PC-3 (cell line): ENCODE results near the gene REEP3. TPM values are rescaled to one million over a fixed set of nuclear protein-coding genes. Genes with fewer than 3 reads are reported as not detected.

Experiments used
- ATAC-seq: fragments of 200-7000 bp; cut with Tn5 transposase; 2 replicates; pipeline ENCODE4 v1.9.1; 2020; ENCODE audit warnings: mild to moderate bottlenecking, moderate library complexity
- BruUV-seq: library from RNA; stranded (reverse); fragments of 400-500 nt; replicated peaks from 2 replicates; lab custom pipeline; 2021; lab: Mats Ljungman, UMichigan
- CTCF ChIA-PET: fragments of 300-600 bp; sonication (Branson Sonifier 250); formaldehyde crosslinking; loops from one replicate; lab custom pipeline; 2022; ENCODE audit warnings: antibody characterized with exemption; lab: Charles Lee
- POLR2A ChIA-PET: fragments of 300-600 bp; sonication (Branson Sonifier 250); formaldehyde crosslinking; loops from one replicate; lab custom pipeline; 2022; ENCODE audit warnings: antibody characterized with exemption; ENCODE audit not compliant: unreplicated experiment; lab: Charles Lee
- DNase-seq: peaks from one replicate; pipeline ENCODE4 v3.0.0-alpha.2; 2015
- H2AFZ ChIP-seq: fragments of 300-600 bp; sonication (generic); 2 replicates; pipeline ENCODE4 v1.6.0; 2016; ENCODE audit warnings: antibody characterized with exemption, low read length
- H3F3A ChIP-seq: fragments of 300-600 bp; sonication (generic); one replicate; pipeline ENCODE4 v1.6.0; 2017; ENCODE audit warnings: antibody characterized with exemption, low read length, control low read depth, mild to moderate bottlenecking; ENCODE audit not compliant: unreplicated experiment
- H3K27ac ChIP-seq: fragments of 300-600 bp; sonication (generic); 2 replicates; pipeline ENCODE4 v1.5.1; 2016; ENCODE audit warnings: mild to moderate bottlenecking, low read length
- H3K27me3 ChIP-seq: fragments of 300-600 bp; sonication (generic); 2 replicates; pipeline ENCODE4 v1.6.1; 2016; ENCODE audit warnings: low read length, mixed read lengths
- H3K36me3 ChIP-seq: fragments of 300-600 bp; sonication (generic); 2 replicates; pipeline ENCODE4 v1.6.1; 2016; ENCODE audit warnings: low read depth, mixed run types, low read length, mixed read lengths
- H3K4me1 ChIP-seq: fragments of 300-600 bp; sonication (generic); 2 replicates; pipeline ENCODE4 v1.5.1; 2016; ENCODE audit warnings: low read length; ENCODE audit not compliant: insufficient read depth
- H3K4me2 ChIP-seq: fragments of 300-600 bp; sonication (generic); 2 replicates; pipeline ENCODE4 v1.6.0; 2016; ENCODE audit warnings: low read length
- H3K4me3 ChIP-seq: fragments of 300-600 bp; sonication (generic); 2 replicates; pipeline ENCODE4 v1.5.1; 2016; ENCODE audit warnings: mild to moderate bottlenecking, low read length, mixed read lengths
- H3K79me2 ChIP-seq: fragments of 300-600 bp; sonication (generic); 2 replicates; pipeline ENCODE4 v1.6.1; 2017; ENCODE audit warnings: low read length, mixed read lengths
- H3K9ac ChIP-seq: fragments of 300-600 bp; sonication (generic); 2 replicates; pipeline ENCODE4 v1.6.0; 2016; ENCODE audit warnings: mild to moderate bottlenecking, low read length
- H3K9me2 ChIP-seq: fragments of 300-600 bp; sonication (generic); replicated peaks from 2 replicates; pipeline ENCODE4 v1.6.1; 2016; ENCODE audit warnings: mixed run types, low read length, mixed read lengths
- H3K9me3 ChIP-seq: fragments of 300-600 bp; sonication (generic); 2 replicates; pipeline ENCODE4 v1.6.1; 2016; ENCODE audit warnings: low read length, mixed read lengths
- H4K20me1 ChIP-seq: fragments of 300-600 bp; sonication (generic); 2 replicates; pipeline ENCODE4 v1.6.1; 2016; ENCODE audit warnings: low read length, mixed read lengths
- EZH2 ChIP-seq: fragments of 300-600 bp; sonication (generic); IDR thresholded peaks from one replicate; pipeline ENCODE4 v1.6.1; 2017; ENCODE audit warnings: antibody characterized with exemption, mild to moderate bottlenecking, low read length; ENCODE audit not compliant: unreplicated experiment
- EZH2phosphoT487 ChIP-seq: fragments of 300-600 bp; sonication (generic); IDR thresholded peaks from 2 replicates; pipeline ENCODE4 v1.6.1; 2018; ENCODE audit warnings: mild to moderate bottlenecking, antibody characterized with exemption, low read length, borderline replicate concordance
- intact Hi-C: fragments of 100-400 bp; cut with micrococcal nuclease; formaldehyde crosslinking; loops from 2 replicates; pipeline ENCODE4 v1.9.0; 2023
- total RNA-seq: library from RNA; depleted of rRNA; stranded (reverse); fragments of >200 nt; gene quantifications from 2 replicates; pipeline ENCODE4 v1.2.3, GENCODE V29; 2014
- TF ChIP-seq, protein P1 (sequence below): fragments of 300-600 bp; sonication (generic); conservative IDR thresholded peaks from 2 replicates; pipeline ENCODE4 v1.5.1; 2017; ENCODE audit warnings: antibody characterized with exemption, low read depth, mild to moderate bottlenecking, low read length

REEP3 gene
- total RNA-seq, 1 experiment from 2014 or later = 75.2 TPM

DNA sequence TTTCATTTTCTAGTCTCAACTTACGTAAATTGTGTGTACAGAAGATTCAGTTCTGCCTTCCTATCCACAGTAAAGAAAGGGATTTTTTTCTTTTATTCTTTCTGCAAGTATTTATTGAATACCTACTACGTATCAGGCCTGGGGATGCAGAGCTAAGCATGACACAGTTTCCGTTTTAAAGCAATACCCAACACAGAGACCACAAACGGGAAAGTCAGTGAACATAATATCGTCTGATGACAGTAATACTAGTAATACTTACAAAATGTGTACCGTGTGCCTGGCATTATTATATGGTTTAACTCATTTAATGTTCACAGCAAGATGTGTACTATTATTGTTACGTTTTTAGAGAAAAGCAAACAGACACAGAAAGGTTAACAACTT, 22.4 kb downstream of the REEP3 start:
- no peak overlapping the region for H2AFZ ChIP-seq
- H3K27ac ChIP-seq = no peak overlapping the region
- ChIA-PET POLR2A (no interaction called here), CTCF (no interaction called here)
- intact Hi-C loops = no loop called here
- H3K9ac ChIP-seq = no peak overlapping the region
- no peaks in the 10 kb centered on the region for H3F3A ChIP-seq
- H3K9me3 ChIP-seq = no peaks in the 10 kb centered on the region
- no peaks in the 10 kb centered on the region for H3K27me3 ChIP-seq
- H3K4me1 ChIP-seq = peaks cover 7% of the 10 kb centered on the region; the same call in 1 of the 2 replicates
- ATAC-seq = no peak
- no peak overlapping the region for H3K4me2 ChIP-seq
- DNase-seq = no peak
- no peak overlapping the region for H3K4me3 ChIP-seq
- no peaks in the 10 kb centered on the region for H3K9me2 ChIP-seq
- H3K79me2 ChIP-seq = peaks cover 84% of the 10 kb centered on the region
- no peak for TF ChIP-seq EZH2phosphoT487
- TF ChIP-seq EZH2 = no peak
- TF ChIP-seq, protein P1, sequence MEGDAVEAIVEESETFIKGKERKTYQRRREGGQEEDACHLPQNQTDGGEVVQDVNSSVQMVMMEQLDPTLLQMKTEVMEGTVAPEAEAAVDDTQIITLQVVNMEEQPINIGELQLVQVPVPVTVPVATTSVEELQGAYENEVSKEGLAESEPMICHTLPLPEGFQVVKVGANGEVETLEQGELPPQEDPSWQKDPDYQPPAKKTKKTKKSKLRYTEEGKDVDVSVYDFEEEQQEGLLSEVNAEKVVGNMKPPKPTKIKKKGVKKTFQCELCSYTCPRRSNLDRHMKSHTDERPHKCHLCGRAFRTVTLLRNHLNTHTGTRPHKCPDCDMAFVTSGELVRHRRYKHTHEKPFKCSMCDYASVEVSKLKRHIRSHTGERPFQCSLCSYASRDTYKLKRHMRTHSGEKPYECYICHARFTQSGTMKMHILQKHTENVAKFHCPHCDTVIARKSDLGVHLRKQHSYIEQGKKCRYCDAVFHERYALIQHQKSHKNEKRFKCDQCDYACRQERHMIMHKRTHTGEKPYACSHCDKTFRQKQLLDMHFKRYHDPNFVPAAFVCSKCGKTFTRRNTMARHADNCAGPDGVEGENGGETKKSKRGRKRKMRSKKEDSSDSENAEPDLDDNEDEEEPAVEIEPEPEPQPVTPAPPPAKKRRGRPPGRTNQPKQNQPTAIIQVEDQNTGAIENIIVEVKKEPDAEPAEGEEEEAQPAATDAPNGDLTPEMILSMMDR = no peak
- BruUV-seq = no TSS peak
- no peaks in the 10 kb centered on the region for H4K20me1 ChIP-seq
- H3K36me3 ChIP-seq = peaks cover 14% of the 10 kb centered on the region

DNA sequence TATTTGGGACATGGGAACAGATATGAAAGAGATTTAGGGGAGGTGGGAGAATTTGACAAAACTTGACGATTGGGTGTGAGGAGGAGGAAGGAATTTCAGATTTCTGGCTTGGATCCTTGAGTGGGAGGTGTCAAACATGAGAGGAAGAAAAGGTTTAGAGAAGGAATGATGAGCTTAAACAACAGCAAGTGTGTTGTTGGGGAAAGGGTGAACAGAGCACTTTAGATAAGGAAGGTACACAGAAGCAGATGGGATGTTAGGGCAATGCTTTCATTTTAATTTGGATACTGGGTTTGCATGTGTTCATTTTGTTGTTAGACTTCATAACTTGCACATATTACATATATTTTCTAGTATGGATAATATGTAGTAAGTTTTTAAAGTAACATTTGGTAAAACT, 23.2 kb downstream of the REEP3 start:
- no peaks in the 10 kb centered on the region for H4K20me1 ChIP-seq
- no peaks in the 10 kb centered on the region for H3K9me2 ChIP-seq
- CTCF ChIA-PET = no interaction called here
- H3K4me1 ChIP-seq = peaks cover 12% of the 10 kb centered on the region; the same call in 1 of the 2 replicates
- H2AFZ ChIP-seq = no peak overlapping the region
- H3F3A ChIP-seq = no peaks in the 10 kb centered on the region
- no TSS peak for BruUV-seq
- H3K9me3 ChIP-seq = no peaks in the 10 kb centered on the region
- H3K27me3 ChIP-seq = no peaks in the 10 kb centered on the region
- H3K36me3 ChIP-seq = peaks cover 14% of the 10 kb centered on the region
- no peak overlapping the region for H3K4me3 ChIP-seq
- POLR2A ChIA-PET = interaction anchor here (0.5 kb wide), 1 partner anchor 337 kb away, joined by 3 read pairs; no protein-coding TSS in a partner anchor
- no peak overlapping the region for H3K9ac ChIP-seq
- no peak overlapping the region for H3K27ac ChIP-seq
- H3K79me2 ChIP-seq = peaks cover 84% of the 10 kb centered on the region
- intact Hi-C loops = no loop called here
- no peak for DNase-seq
- TF ChIP-seq EZH2 (no peak), EZH2phosphoT487 (no peak)
- TF ChIP-seq, protein P1 = no peak
- ATAC-seq = no peak
- no peak overlapping the region for H3K4me2 ChIP-seq

DNA sequence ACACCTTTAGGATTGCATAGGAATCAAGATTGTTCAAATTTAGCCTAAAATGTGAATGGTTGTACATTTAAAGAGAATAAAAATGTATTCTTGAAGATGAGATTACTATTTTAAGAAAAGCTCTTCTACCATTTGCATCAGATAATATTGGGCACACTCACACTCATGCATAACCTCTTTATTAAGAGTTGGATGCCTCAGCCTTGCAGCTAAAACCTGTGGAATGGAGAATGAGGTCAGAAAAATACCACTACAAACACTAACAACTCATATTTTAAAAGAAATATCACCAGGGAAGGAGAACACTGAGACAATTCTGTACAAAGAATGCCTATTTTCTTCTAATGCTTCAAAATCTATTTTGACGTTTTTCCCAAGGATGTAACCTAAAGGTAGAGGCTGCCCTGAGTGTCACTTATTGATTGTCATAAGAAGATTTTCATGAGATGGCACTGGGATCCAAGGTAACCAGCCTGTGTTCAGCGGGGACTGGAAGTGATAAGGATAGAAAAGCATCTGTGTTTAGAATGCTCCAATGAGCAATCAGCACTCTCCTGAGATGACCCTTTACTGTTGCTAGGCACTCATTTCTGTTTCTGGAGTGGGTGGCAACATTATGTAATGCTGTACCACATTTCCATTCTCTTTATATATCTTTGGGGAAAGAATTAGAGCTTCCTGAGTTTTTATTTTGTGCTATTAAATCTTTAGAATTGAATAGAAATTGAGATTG, 26.6 kb downstream of the REEP3 start:
- Histone ChIP-seq H3K4me3 (no peak overlapping the region), H3F3A (peaks cover 10% of the 10 kb centered on the region), H3K9me2 (no peaks in the 10 kb centered on the region), H3K4me1 (peaks cover 31% of the 10 kb centered on the region), H3K36me3 (peaks cover 14% of the 10 kb centered on the region), H3K9me3 (no peaks in the 10 kb centered on the region), H3K4me2 (no peak overlapping the region), H3K27ac (no peak overlapping the region), H2AFZ (no peak overlapping the region), H4K20me1 (no peaks in the 10 kb centered on the region), H3K27me3 (no peaks in the 10 kb centered on the region), H3K9ac (no peak overlapping the region), H3K79me2 (peaks cover 84% of the 10 kb centered on the region)
- TF ChIP-seq EZH2 (no peak), EZH2phosphoT487 (no peak)
- TF ChIP-seq, protein P1 = no peak
- intact Hi-C loops = no loop called here
- no TSS peak for BruUV-seq
- POLR2A ChIA-PET = interaction anchor here (0.9 kb wide), 1 partner anchor 172 kb away, joined by 5 read pairs; no protein-coding TSS in a partner anchor
- DNase-seq (no peak), ATAC-seq (no peak)
- CTCF ChIA-PET = no interaction called here
